GM18499 (cell line): Measurements from ENCODE around the gene GSTCD.

Source experiments
- ATAC-seq: cut with Tn5 transposase; IDR thresholded peaks from one replicate; pipeline ENCODE4 v1.9.1; 2021; ENCODE audit warnings: moderate number of reproducible peaks; ENCODE audit not compliant: insufficient read depth, unreplicated experiment

Gene GSTCD

GRCh38 chr4:105871997-105872396, 163.4 kb downstream of the GSTCD start:
- ATAC-seq, result no peak

GRCh38 chr4:105875233-105875632, 166.6 kb downstream of the GSTCD start:
- no peak for ATAC-seq

GRCh38 chr4:105878668-105879067, 170.1 kb downstream of the GSTCD start:
- ATAC-seq, result no peak

GRCh38 chr4:105887508-105887907, 178.9 kb downstream of the GSTCD start:
- no peak for ATAC-seq

- peak; percentile 29 for ATAC-seq
These were observed 186.3 kb downstream of the GSTCD start, which contains the start of gene NPNT for GRCh38 chr4:105894660-105895582. NPNT (plus strand) TSS chr4:105895471; CDS start chr4:105895653, 182 bp downstream.

GRCh38 chr4:105895583-105896460, 187.2 kb downstream of the GSTCD start:
- no peak for ATAC-seq

- ATAC-seq, result no peak
These were observed 187.9 kb downstream of the GSTCD start for GRCh38 chr4:105896461-105896942.
